ENCODE results near the gene MSRB1.

MSRB1 gene

DNA sequence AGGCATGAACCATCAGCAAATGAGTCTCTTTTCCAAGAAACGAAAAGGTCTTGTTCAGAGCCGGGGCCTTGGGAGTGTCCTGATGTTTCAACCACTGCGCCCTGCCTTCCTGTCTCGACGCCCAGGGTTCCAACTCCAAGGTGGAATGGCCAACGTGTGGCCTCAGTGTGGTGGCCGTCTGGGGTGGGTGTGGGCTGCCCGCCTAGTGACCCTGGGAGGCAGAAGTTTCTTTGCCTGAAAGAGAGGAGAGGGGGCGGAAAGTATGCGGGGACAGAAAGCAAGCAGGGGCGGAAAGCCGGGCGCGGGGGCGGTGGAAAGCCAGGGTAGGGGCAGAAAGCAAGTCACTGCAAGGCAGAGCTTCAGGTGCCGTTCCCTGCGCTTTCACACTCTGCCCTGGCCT is 4.1 kb downstream of the MSRB1 start:
- no peak overlapping the region for H3K4me2 ChIP-seq (ENCODE audit: insufficient read depth, low read length)
- no peaks in the 10 kb centered on the region for H3K9me3 ChIP-seq (ENCODE audit: insufficient read depth, low read length, severe bottlenecking)
- H2AFZ ChIP-seq (ENCODE audit: low read depth, low read length), result no peak overlapping the region

DNA sequence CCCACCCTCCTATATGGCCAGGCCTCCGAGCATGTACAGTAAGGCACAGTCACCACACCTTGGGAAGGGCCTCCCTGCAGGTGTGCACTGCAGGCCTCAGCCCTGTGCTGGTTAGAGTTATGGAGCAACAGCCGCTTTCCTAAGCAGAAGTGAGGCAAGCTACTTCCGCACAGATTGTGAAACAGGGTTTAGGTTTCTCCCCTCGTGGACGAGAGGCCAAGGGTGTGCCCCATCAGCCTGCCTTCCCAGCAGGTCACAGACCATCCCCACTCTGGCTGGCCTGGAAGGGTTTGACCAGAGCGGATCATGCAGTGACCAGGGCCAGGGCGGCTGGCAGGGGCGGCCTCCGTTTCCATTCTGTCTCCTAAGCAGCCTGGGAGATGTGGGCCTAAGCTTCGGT is 4.7 kb downstream of the MSRB1 start:
- ATAC-seq (ENCODE audit: insufficient read depth, low read depth) (no peak), DNase-seq (no peak)
- no peaks in the 10 kb centered on the region; the same call in none of the 2 replicates for H3K79me2 ChIP-seq (ENCODE audit: insufficient read depth, low read length)
- no peaks in the 10 kb centered on the region for H3K27me3 ChIP-seq (ENCODE audit: insufficient read depth, low read length, poor library complexity)
- peaks cover 28% of the 10 kb centered on the region for H3K36me3 ChIP-seq (ENCODE audit: insufficient read depth, low read length)
- no peaks in the 10 kb centered on the region; the same call in 1 of the 2 replicates for H4K20me1 ChIP-seq (ENCODE audit: insufficient read depth, low read length)
- no peak overlapping the region for H3K4me3 ChIP-seq (ENCODE audit: low read depth in 1 of 2, low read length in 2 of 2)
- H3K4me1 ChIP-seq (ENCODE audit: insufficient read depth, low read length), result peaks cover 17% of the 10 kb centered on the region
- no peak overlapping the region for H2AFZ ChIP-seq (ENCODE audit: low read depth, low read length)
- no peaks in the 10 kb centered on the region for H3K9me3 ChIP-seq (ENCODE audit: insufficient read depth, low read length, severe bottlenecking)
- no peak overlapping the region for H3K9ac ChIP-seq (ENCODE audit: low read depth, low read length)
- H3K4me2 ChIP-seq (ENCODE audit: insufficient read depth, low read length), result no peak overlapping the region
- no peak overlapping the region for H3K27ac ChIP-seq (ENCODE audit: low read length)
- TF ChIP-seq, protein P1, sequence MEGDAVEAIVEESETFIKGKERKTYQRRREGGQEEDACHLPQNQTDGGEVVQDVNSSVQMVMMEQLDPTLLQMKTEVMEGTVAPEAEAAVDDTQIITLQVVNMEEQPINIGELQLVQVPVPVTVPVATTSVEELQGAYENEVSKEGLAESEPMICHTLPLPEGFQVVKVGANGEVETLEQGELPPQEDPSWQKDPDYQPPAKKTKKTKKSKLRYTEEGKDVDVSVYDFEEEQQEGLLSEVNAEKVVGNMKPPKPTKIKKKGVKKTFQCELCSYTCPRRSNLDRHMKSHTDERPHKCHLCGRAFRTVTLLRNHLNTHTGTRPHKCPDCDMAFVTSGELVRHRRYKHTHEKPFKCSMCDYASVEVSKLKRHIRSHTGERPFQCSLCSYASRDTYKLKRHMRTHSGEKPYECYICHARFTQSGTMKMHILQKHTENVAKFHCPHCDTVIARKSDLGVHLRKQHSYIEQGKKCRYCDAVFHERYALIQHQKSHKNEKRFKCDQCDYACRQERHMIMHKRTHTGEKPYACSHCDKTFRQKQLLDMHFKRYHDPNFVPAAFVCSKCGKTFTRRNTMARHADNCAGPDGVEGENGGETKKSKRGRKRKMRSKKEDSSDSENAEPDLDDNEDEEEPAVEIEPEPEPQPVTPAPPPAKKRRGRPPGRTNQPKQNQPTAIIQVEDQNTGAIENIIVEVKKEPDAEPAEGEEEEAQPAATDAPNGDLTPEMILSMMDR (IDR thresholded peaks at IDR 0.05; ENCODE audit: borderline replicate concordance, extremely low read depth, low read length, poor library complexity, severe bottlenecking), result no peak
- no peak for TF ChIP-seq EZH2 (IDR thresholded peaks at IDR 0.05; ENCODE audit: borderline replicate concordance, low read depth, low read length, severe bottlenecking)

More for the DNA sequence above, 4.1 kb downstream of the MSRB1 start:
- Histone ChIP-seq H3K4me1 (ENCODE audit: insufficient read depth, low read length) (peaks cover 23% of the 10 kb centered on the region), H3K27ac (ENCODE audit: low read length) (no peak overlapping the region), H3K9ac (ENCODE audit: low read depth, low read length) (no peak overlapping the region), H4K20me1 (ENCODE audit: insufficient read depth, low read length) (no peaks in the 10 kb centered on the region; the same call in 1 of the 2 replicates), H3K27me3 (ENCODE audit: insufficient read depth, low read length, poor library complexity) (no peaks in the 10 kb centered on the region), H3K36me3 (ENCODE audit: insufficient read depth, low read length) (peaks cover 28% of the 10 kb centered on the region), H3K79me2 (ENCODE audit: insufficient read depth, low read length) (no peaks in the 10 kb centered on the region; the same call in none of the 2 replicates), H3K4me3 (ENCODE audit: low read depth in 1 of 2, low read length in 2 of 2) (no peak overlapping the region)
- ATAC-seq (ENCODE audit: insufficient read depth, low read depth) (no peak), DNase-seq (no peak)
- TF ChIP-seq, protein P1 (IDR thresholded peaks at IDR 0.05; ENCODE audit: borderline replicate concordance, extremely low read depth, low read length, poor library complexity, severe bottlenecking), result no peak
- no peak for TF ChIP-seq EZH2 (IDR thresholded peaks at IDR 0.05; ENCODE audit: borderline replicate concordance, low read depth, low read length, severe bottlenecking)

DNA sequence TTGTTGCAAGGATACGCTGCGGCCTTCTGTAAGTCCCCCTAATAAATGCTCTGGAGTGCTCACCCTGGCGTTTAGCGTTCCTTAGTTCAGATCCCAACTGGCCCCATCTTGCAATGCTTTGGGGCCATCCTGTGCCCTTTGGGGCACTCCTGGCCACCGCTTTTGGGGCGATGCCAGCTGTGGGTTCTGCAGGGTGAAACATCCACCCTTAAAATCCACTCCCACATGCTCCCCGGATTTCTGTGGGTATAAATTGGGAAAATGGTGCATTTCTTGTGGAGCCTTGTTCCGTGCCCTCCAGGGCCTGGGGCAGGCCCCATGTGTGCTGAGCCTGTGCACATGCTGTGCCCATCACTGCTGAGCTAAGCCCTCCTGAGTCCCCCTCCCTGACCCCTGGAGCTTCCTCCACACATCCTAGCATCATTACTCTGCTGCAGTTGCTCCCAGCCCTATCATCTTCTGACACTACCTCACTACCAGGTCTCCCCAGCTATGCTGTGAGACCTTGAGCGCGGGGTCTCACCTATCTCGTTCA is 6.0 kb downstream of the MSRB1 start:
- Histone ChIP-seq H3K9ac (ENCODE audit: low read depth, low read length) (no peak overlapping the region), H3K9me3 (ENCODE audit: insufficient read depth, low read length, severe bottlenecking) (no peaks in the 10 kb centered on the region), H3K27ac (ENCODE audit: low read length) (no peak overlapping the region), H4K20me1 (ENCODE audit: insufficient read depth, low read length) (no peaks in the 10 kb centered on the region), H3K36me3 (ENCODE audit: insufficient read depth, low read length) (peaks cover 28% of the 10 kb centered on the region), H3K79me2 (ENCODE audit: insufficient read depth, low read length) (no peaks in the 10 kb centered on the region), H3K4me3 (ENCODE audit: low read depth in 1 of 2, low read length in 2 of 2) (no peak overlapping the region), H3K4me2 (ENCODE audit: insufficient read depth, low read length) (no peak overlapping the region), H2AFZ (ENCODE audit: low read depth, low read length) (no peak overlapping the region), H3K27me3 (ENCODE audit: insufficient read depth, low read length, poor library complexity) (no peaks in the 10 kb centered on the region), H3K4me1 (ENCODE audit: insufficient read depth, low read length) (peaks cover 8% of the 10 kb centered on the region)
- DNase-seq (no peak), ATAC-seq (ENCODE audit: insufficient read depth, low read depth) (no peak)
- TF ChIP-seq, protein P1 (IDR thresholded peaks at IDR 0.05; ENCODE audit: borderline replicate concordance, extremely low read depth, low read length, poor library complexity, severe bottlenecking), result no peak
- TF ChIP-seq EZH2 (IDR thresholded peaks at IDR 0.05; ENCODE audit: borderline replicate concordance, low read depth, low read length, severe bottlenecking), result no peak
